H1 (cell line): ENCODE measurements around the gene PFDN1. TPM values are rescaled to one million over a fixed set of nuclear protein-coding genes. Genes with fewer than 3 reads are reported as not detected.

ENCODE experiments used
- POLR2AphosphoS5 ChIP-seq: IDR thresholded peaks from 2 replicates; pipeline ENCODE4 v1.6.1; 2011; ENCODE audit warnings: low read depth, low read length
- RFX5 ChIP-seq: IDR thresholded peaks from 2 replicates; pipeline ENCODE4 v1.6.1; 2011; ENCODE audit warnings: low read depth, low read length, improper control_type of control experiment, borderline replicate concordance
- RNF2 ChIP-seq: fragments of 200-900, 300-1000 bp; sonication (generic); IDR thresholded peaks from 2 replicates; pipeline ENCODE4 v1.7.1; 2016; ENCODE audit warnings: borderline replicate concordance, low read depth, mild to moderate bottlenecking, antibody characterized with exemption, low read length; ENCODE audit not compliant: poor library complexity, severe bottlenecking; ENCODE audit errors: missing control alignments
- SRF ChIP-seq: IDR thresholded peaks from 2 replicates; pipeline ENCODE4 v1.6.1; 2011; ENCODE audit warnings: mild to moderate bottlenecking, low read depth, low read length, moderate library complexity
- polyA plus RNA-seq, 7 experiments: library from polyadenylated mRNA; depleted of rRNA in 3 of 7; stranded (reverse) in 5 of 7; unstranded in 2 of 7; fragments of >200 nt in 5 of 7; fragments of 200-250 nt in 2 of 7; gene quantifications; 1 replicate in 5 of 7; 2 replicates in 1 of 7; 4 replicates in 1 of 7; pipeline versions ENCODE4 v1.2.1 to v1.2.3, GENCODE V29; 2011 to 2013; ENCODE audit warnings: missing spikeins in 2 of 7, mixed read lengths in 2 of 7
- total RNA-seq: library from RNA; stranded (reverse); fragmentation: NEBNext Ultra II Directional; extraction: Animal tissue kit (Norgen Biotek cat#: 25700); gene quantifications from 2 replicates; pipeline ENCODE4 v1.2.1, GENCODE V29; 2021

The PFDN1 gene
- total and polyA plus RNA-seq, 2 of the 8 experiments (the other 6 are each of a cell fraction or from before 2014, with no cell fraction given): 53.0 to 89.6 TPM

DNA sequence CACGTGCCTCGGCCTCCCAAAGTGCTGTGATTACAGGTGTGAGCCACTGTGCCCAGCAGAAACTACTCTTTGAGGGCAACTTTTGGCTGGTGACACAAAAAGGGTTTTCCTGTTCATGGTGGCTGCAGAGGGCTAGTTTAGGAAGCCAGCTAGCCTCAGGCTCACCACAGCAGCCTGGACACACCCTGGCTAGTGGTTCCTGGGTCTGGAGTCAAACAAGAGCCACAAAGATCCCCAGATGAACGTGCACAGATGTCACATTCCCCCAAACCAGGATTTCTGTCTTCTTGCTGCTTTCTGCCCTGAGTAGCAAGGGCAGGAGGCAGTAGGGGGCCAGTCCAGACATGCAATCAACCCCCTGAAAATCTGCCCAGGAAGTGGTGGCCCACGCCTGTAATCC, 36.7 kb upstream of the PFDN1 start (continued):
- no peak for TF ChIP-seq RNF2
- TF ChIP-seq SRF: no peak
- no peak for TF ChIP-seq RFX5
- no peak for TF ChIP-seq POLR2AphosphoS5
